Esophagus muscularis mucosa (tissue), 3 donors: ENCODE data around the gene CRTC1.

Experiments
- CTCF ChIP-seq, 3 experiments: fragments of 200-600 bp in 2 of 3; fragments of 450-650 bp in 1 of 3; sonication (generic) in 2 of 3; IDR thresholded peaks; one replicate each; pipeline ENCODE4 v1.5.1; 2017 to 2019; ENCODE audit warnings: antibody characterized with exemption in 3 of 3, mild to moderate bottlenecking in 2 of 3, moderate library complexity in 1 of 3
- POLR2A ChIP-seq: fragments of 450-650 bp; IDR thresholded peaks from one replicate; pipeline ENCODE4 v1.6.1; 2017; ENCODE audit warnings: antibody characterized with exemption, moderate library complexity, mild to moderate bottlenecking, low read depth

GRCh38 chr19:18646535-18647370 lies 36.7 kb upstream of the CRTC1 start:
- TF ChIP-seq POLR2A = no peak
- no peak for TF ChIP-seq CTCF (IDR thresholded peaks at IDR 0.05)
